ENCODE measurements around the gene KCNB1.

- TF ChIP-seq CTCF (conservative IDR thresholded peaks at IDR 0.05; ENCODE audit: low read depth, low read length) (no peak), POLR2A (IDR thresholded peaks at IDR 0.05; ENCODE audit: low read depth, low read length) (no peak), MAFK (IDR thresholded peaks at IDR 0.05; ENCODE audit: low read depth, low read length) (no peak), RFX5 (IDR thresholded peaks at IDR 0.05; ENCODE audit: low read depth, low read length) (no peak), RCOR1 (IDR thresholded peaks at IDR 0.05; ENCODE audit: insufficient replicate concordance, low read length) (no peak), BHLHE40 (IDR thresholded peaks at IDR 0.05; ENCODE audit: low read depth, low read length) (no peak), RAD21 (IDR thresholded peaks at IDR 0.05; ENCODE audit: low read length) (no peak), ELK1 (IDR thresholded peaks at IDR 0.05; ENCODE audit: borderline replicate concordance, low read depth, low read length) (no peak), USF2 (IDR thresholded peaks at IDR 0.05; ENCODE audit: low read depth, low read length) (no peak)
Observed at GRCh38 chr20:49505518-49505917, 23.1 kb upstream of the KCNB1 start.

Measured in IMR-90 (cell line).